GM12873 (cell line): ENCODE results near the gene L2HGDH.
A peak's percentile ranks its signal among the peaks of the same experiment; 100 is the strongest.

ENCODE experiments used
- TF ChIP-seq, protein P1 (sequence below): IDR thresholded peaks from 2 replicates; pipeline ENCODE4 v1.5.1; 2012; ENCODE audit warnings: low read depth, mild to moderate bottlenecking, moderate library complexity, low read length, control low read depth; ENCODE audit not compliant: insufficient read depth; ENCODE audit errors: missing control alignments

Gene L2HGDH

DNA sequence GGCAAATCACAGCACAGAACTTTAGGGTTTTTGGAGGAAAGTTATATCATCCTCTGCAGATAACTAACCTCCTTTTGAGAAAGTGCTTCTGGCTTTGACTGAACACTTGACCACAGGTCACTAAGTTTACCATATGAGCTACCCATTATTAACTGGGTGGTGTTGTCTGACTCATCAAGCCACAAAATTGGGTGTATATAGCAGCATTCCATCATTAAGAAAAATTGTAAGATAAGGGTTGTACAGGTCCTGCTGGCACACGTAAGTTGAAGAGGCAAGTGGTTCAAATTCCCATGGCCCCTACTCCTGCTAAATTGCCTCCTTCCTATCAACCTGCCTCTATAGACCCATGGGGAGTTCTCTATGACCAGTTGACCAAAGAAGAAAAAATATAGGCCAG, 39.5 kb downstream of the L2HGDH start:
- TF ChIP-seq, protein P1, sequence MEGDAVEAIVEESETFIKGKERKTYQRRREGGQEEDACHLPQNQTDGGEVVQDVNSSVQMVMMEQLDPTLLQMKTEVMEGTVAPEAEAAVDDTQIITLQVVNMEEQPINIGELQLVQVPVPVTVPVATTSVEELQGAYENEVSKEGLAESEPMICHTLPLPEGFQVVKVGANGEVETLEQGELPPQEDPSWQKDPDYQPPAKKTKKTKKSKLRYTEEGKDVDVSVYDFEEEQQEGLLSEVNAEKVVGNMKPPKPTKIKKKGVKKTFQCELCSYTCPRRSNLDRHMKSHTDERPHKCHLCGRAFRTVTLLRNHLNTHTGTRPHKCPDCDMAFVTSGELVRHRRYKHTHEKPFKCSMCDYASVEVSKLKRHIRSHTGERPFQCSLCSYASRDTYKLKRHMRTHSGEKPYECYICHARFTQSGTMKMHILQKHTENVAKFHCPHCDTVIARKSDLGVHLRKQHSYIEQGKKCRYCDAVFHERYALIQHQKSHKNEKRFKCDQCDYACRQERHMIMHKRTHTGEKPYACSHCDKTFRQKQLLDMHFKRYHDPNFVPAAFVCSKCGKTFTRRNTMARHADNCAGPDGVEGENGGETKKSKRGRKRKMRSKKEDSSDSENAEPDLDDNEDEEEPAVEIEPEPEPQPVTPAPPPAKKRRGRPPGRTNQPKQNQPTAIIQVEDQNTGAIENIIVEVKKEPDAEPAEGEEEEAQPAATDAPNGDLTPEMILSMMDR, result no peak

DNA sequence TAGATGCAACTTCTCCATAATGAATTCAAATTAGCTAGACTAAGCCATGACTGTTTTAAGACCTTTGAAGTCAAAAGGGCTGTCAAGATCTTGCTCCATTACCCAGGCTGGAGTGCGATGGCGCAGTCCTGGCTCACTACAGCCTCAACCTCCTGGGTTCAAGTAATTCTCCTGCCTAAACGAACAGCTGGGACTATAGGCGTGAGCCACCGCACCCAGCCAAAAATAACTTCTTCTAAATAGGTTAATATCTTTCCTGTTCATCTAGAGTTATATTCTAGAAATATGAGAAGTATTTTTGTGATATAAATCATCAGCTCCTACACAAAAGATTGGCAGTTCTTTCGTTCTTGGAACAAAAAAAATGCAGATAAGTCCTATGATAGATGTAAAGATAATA, 41.1 kb downstream of the L2HGDH start:
- TF ChIP-seq, protein P1, result no peak

DNA sequence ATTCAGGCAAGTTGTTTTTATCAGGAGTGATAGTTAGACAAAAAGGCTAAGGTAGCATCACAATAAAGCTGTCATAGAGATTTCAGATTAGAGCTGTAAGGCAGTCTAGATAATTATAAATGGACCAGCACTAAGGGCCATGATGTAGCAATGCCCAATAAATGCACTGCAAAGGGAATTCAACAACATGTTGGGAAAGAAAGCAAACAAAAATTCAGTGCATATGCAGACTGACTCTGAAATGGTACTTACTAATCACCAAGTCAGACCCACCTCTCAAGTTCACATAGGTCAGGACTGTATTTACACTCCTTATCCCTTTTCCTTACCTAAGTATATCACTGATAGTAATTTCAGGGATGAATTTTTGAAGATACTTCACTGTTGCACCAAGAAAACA, 47.0 kb downstream of the L2HGDH start:
- TF ChIP-seq, protein P1, result no peak

DNA sequence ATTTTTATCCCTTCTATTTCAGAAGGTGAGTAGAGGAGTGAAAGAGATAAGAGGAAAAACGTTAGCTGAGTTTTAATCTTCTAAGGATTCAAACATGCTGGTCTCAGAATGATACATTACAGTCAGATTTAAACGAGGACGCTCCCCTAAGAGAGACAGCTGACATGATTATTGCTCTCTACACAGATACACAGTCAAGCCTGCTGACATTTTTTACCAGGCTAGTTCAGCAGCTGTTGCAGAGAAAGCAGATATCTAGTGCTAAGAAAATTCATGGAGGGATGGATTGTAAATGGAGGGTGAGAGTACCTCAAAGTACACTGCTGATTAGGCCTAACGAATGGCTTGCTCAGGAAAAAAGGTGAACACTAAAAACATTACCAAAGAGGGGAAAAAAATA, 48.7 kb downstream of the L2HGDH start:
- TF ChIP-seq, protein P1, result no peak

DNA sequence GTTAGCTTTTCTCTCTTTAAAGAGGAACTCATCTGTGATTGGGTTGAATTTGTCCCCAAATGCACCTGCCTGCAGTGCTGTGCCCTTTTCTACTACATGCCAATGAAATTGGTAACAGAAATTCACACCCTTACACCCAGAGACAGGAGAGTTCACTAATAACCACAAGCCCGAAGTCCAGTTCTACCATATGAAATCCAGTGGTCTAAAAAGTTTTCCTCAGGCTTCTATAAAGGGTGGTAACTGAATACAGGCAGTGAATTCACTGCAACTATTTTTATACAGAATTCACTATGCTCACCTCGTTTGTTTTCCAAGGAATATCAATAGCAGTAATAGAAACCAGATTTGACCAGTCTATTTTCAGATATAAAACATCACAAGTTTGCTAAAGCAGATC, 49.2 kb downstream of the L2HGDH start:
- TF ChIP-seq, protein P1, result no peak

DNA sequence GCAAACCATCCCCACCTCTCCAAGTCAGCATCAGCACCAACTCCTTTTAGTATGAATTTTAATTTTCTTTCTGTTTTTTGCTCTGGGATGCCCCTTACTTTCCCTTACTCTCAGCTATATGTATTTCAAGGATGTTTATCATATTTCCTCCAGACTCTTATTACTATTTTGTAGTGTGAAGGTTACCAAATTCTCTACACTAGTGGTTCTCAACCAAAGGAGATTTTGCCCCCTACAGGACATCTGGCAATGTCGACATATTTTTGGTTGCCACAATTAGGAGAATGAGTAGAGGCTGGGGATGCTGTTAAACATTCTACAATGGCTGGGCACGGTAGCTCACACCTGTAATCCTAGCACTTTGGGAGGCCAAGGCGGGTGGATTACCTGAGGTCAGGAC, 51.5 kb downstream of the L2HGDH start:
- TF ChIP-seq, protein P1, result peak; percentile 47

DNA sequence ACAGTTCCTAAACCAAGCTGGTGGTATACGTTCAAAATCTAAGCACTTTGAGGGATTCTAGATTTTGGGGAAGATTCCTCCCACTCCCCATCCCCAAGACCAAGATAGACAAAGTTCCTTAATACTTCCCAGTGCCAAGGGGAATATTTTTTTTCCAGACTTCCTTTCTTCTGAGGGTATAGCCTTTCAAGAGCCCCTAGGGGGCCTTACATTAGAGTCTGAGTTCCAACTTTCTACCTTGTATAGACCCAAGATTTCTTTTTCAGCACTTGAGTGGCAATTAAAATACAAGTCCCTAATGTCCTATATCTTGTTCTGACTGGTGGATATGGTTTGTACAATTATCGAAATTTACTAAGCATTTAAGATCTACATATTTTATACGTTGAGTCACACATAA, 52.0 kb downstream of the L2HGDH start:
- TF ChIP-seq, protein P1, result no peak

DNA sequence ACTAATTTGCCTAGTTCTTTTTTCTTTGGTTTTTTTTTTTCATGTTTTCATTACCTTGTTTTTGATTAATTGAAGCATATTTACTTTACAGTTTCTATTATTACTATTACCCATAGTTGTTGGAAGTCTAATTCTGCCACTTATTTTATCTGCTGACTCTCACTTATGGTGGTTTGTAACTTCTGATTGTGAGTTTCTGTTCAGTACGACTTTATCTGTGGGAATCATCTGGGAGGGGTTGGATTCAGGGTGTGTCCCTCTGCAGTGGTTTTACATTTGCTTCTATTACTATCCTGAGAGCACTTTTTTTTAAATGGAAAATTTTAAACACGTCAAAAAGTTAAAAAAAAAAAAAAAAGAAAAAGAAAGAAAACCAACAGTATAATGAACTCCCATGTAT, 54.3 kb downstream of the L2HGDH start:
- TF ChIP-seq, protein P1, result no peak
